Left kidney (tissue), 2 donors: ENCODE measurements around the gene ANXA2. TPM values are rescaled to one million over a fixed set of nuclear protein-coding genes. Genes with fewer than 3 reads are reported as not detected.
"Not testable (repeated sequence)": the region's sequence is repeated elsewhere in the genome, so short reads cannot be mapped to it uniquely, and the experiment has no call there.

Experiments
- DNase-seq: peaks from one replicate; pipeline ENCODE4 v3.0.0-alpha.2; 2013
- polyA plus RNA-seq: library from polyadenylated mRNA; unstranded; fragments of 120-200 nt; gene quantifications from one replicate; pipeline ENCODE4 v1.2.1, GENCODE V29; 2013; ENCODE audit not compliant: insufficient read length

The ANXA2 gene
- polyA plus RNA-seq, 1 donor: 510 TPM

GRCh38 chr15:60345598-60345997 lies 52.2 kb downstream of the ANXA2 start:
- no peak for DNase-seq

GRCh38 chr15:60344987-60345386 lies 52.8 kb downstream of the ANXA2 start:
- DNase-seq: no peak

- DNase-seq: no peak
Measured at GRCh38 chr15:60344461-60344860, 53.3 kb downstream of the ANXA2 start.

- no peak for DNase-seq
Measured at GRCh38 chr15:60343221-60343970, 54.4 kb downstream of the ANXA2 start.

- DNase-seq: no peak
Measured at GRCh38 chr15:60340207-60340921, 57.4 kb downstream of the ANXA2 start.

- no peak for DNase-seq
Measured at GRCh38 chr15:60339236-60339635, 58.5 kb downstream of the ANXA2 start.

- no peak for DNase-seq
Measured at GRCh38 chr15:60338810-60339209, 59.0 kb downstream of the ANXA2 start.

- DNase-seq: no peak
Measured at GRCh38 chr15:60337076-60337475, 60.7 kb downstream of the ANXA2 start.

GRCh38 chr15:60335296-60335695 lies 62.5 kb downstream of the ANXA2 start:
- DNase-seq: not testable (repeated sequence)

GRCh38 chr15:60328852-60329443 lies 68.8 kb downstream of the ANXA2 start:
- no peak for DNase-seq

- peak; percentile 78 for DNase-seq
Measured at GRCh38 chr15:60326824-60327654, 70.7 kb downstream of the ANXA2 start.

- DNase-seq: no peak
Measured at GRCh38 chr15:60326343-60326742, 71.4 kb downstream of the ANXA2 start.

- DNase-seq: no peak
Measured at GRCh38 chr15:60325905-60326304, 71.9 kb downstream of the ANXA2 start.

GRCh38 chr15:60324706-60325438 lies 72.9 kb downstream of the ANXA2 start:
- no peak for DNase-seq

- DNase-seq: no peak
Measured at GRCh38 chr15:60323322-60323721, 74.5 kb downstream of the ANXA2 start.

- DNase-seq: no peak
Measured at GRCh38 chr15:60320365-60320764, 77.4 kb downstream of the ANXA2 start.

- no peak for DNase-seq
Measured at GRCh38 chr15:60318216-60318867, 79.4 kb downstream of the ANXA2 start.

GRCh38 chr15:60316961-60317360 lies 80.8 kb downstream of the ANXA2 start:
- DNase-seq: no peak

GRCh38 chr15:60315878-60316277 lies 81.9 kb downstream of the ANXA2 start:
- DNase-seq: no peak

- DNase-seq: no peak
Measured at GRCh38 chr15:60313906-60314305, 83.9 kb downstream of the ANXA2 start.

GRCh38 chr15:60307034-60307433 lies 90.8 kb downstream of the ANXA2 start:
- no peak for DNase-seq
